ENCODE data around the gene C19orf47. TPM values are rescaled to one million over a fixed set of nuclear protein-coding genes. Genes with fewer than 3 reads are reported as not detected.
A peak's percentile ranks its signal among the peaks of the same experiment; 100 is the strongest.

C19orf47 gene
- total RNA-seq, 4 donors from 2014 or later: 4.7 to 27.0 (median 12.8) TPM

DNA sequence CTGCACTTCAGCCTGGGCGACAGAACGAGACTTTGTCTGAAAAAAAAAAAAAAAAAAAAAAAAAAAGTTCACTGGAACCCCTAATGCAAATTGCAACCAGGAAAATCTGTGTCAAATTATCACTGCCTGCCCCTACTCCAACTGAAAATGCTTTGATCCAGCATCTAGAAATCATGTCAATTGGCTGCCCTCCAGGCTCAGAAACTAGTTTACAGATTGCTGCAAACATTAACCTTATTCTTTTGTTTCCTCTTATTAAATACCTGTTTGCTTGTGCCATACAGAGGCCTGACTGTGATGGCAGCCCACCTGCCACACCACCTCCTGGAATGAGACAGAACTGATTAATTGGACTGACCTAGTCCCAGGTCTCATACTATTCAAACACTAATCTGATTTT lies 44.4 kb downstream of the C19orf47 start:
- TF ChIP-seq POLR2A (IDR thresholded peaks at IDR 0.05) (no peak), EP300 (IDR thresholded peaks at IDR 0.05) (no peak)
- TF ChIP-seq, protein P1, sequence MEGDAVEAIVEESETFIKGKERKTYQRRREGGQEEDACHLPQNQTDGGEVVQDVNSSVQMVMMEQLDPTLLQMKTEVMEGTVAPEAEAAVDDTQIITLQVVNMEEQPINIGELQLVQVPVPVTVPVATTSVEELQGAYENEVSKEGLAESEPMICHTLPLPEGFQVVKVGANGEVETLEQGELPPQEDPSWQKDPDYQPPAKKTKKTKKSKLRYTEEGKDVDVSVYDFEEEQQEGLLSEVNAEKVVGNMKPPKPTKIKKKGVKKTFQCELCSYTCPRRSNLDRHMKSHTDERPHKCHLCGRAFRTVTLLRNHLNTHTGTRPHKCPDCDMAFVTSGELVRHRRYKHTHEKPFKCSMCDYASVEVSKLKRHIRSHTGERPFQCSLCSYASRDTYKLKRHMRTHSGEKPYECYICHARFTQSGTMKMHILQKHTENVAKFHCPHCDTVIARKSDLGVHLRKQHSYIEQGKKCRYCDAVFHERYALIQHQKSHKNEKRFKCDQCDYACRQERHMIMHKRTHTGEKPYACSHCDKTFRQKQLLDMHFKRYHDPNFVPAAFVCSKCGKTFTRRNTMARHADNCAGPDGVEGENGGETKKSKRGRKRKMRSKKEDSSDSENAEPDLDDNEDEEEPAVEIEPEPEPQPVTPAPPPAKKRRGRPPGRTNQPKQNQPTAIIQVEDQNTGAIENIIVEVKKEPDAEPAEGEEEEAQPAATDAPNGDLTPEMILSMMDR (IDR thresholded peaks at IDR 0.05): no peak
- 49 to 62% methylated on average over 2 of the region's 2 CpGs for WGBS, 2 donors
- Histone ChIP-seq H3K4me3 (no peak overlapping the region), H3K27ac (no peak overlapping the region), H3K27me3 (no peaks in the 10 kb centered on the region), H3K36me3 (no peaks in the 10 kb centered on the region), H3K9me3 (no peaks in the 10 kb centered on the region), H3K4me1 (no peaks in the 10 kb centered on the region)
- no peak for DNase-seq (ENCODE audit: low spot score in 2 of 2)

DNA sequence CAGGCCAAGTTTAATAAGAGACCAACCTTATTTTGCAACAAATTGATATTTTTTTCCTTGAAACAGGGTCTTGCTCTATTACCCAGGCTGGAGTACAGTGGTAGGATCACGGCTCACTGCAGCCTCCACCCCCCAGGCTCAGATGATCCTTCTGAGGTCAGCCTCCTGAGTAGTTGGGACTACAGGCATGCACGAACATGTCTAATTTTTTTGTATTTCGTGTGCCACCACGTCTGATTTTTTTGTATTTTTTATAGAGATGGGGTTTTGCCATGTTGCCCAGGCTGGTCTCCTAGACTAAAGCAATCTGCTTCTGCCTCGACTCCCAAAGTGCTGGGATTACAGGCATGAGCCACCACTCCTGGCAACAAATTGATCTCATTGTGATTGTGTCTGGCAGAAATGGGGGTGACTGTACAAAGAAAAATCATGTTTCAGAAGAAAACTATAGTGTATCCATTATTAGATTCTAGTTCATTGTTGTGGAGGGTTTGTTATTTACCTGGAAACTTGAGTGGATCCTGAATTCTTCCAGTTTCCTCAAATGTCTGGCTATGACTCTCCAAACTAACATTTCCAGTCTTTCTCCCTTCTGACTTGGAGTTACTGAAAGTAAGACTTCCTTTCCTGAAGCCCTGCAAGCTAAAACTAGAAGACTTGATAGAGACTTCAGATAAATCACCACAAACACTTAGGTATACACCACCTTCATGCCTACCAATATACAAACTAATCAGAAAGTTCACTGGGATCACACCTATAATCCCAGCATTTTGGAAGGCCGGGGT lies 45.8 kb downstream of the C19orf47 start:
- no peak overlapping the region for H3K27ac ChIP-seq
- TF ChIP-seq POLR2A (IDR thresholded peaks at IDR 0.05) (no peak), EP300 (IDR thresholded peaks at IDR 0.05) (no peak)
- TF ChIP-seq, protein P1 (IDR thresholded peaks at IDR 0.05): no peak
- no peak overlapping the region for H3K4me3 ChIP-seq
- no peaks in the 10 kb centered on the region for H3K27me3 ChIP-seq
- H3K9me3 ChIP-seq: no peaks in the 10 kb centered on the region
- DNase-seq (ENCODE audit: low spot score in 2 of 2): no peak
- 87% methylated on average over 6 of the region's 6 CpGs for WGBS, 2 donors
- no peaks in the 10 kb centered on the region for H3K4me1 ChIP-seq
- no peaks in the 10 kb centered on the region for H3K36me3 ChIP-seq

DNA sequence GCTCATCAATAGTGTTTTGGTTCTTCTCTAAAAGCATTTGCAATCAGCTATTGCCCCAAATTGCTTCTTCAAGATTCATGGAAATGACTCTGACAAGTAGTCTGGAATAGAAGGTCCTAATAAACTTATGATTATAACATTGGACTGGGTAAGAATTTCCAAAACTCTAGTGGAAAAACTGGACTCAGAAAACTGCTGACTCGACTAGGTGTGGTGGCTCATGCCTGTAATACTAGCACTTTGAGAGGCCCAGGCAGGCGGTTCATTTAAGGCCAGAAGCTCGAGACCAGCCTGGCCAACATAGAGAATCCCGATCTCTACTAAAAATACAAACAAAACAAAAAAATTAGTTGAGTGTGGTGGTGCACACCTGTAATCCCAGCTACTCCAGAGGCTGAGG lies 47.5 kb downstream of the C19orf47 start:
- no peak overlapping the region for H3K4me3 ChIP-seq
- H3K4me1 ChIP-seq: no peaks in the 10 kb centered on the region
- no peak for TF ChIP-seq POLR2A (IDR thresholded peaks at IDR 0.05)
- TF ChIP-seq, protein P1 (IDR thresholded peaks at IDR 0.05): no peak
- TF ChIP-seq EP300 (IDR thresholded peaks at IDR 0.05): no peak

DNA sequence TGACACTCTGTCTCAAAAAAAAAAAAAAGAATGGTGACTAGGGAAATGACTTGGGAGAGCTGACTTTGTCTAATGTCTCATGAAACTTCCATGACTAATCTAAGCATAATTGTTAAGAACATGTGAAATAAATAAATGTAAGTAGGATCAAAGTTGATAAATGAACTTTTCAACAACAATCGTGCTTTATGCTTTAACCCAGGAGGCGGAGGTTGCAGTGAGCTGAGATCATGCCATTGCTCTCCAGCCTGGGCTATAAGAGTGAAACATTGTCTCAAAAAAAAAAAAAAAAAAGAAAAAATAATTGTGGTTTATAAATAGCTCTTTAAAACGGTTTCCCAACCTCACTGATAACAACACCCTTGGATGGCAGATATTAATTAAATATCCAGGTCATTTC lies 50.2 kb downstream of the C19orf47 start:
- Histone ChIP-seq H3K27me3 (no peaks in the 10 kb centered on the region), H3K4me1 (no peaks in the 10 kb centered on the region), H3K36me3 (no peaks in the 10 kb centered on the region), H3K4me3 (no peak overlapping the region), H3K9me3 (no peaks in the 10 kb centered on the region), H3K27ac (peak overlapping the region in 1 of 4 donors; percentile 13)
- WGBS, 2 donors: 21 to 31% methylated on average over 3 of the region's 3 CpGs
- no peak for DNase-seq (ENCODE audit: low spot score in 2 of 2)
- no peak for TF ChIP-seq POLR2A (IDR thresholded peaks at IDR 0.05)
- TF ChIP-seq, protein P1 (IDR thresholded peaks at IDR 0.05): no peak
- TF ChIP-seq EP300 (IDR thresholded peaks at IDR 0.05): no peak

More for the DNA sequence above, 47.5 kb downstream of the C19orf47 start:
- no peak for DNase-seq (ENCODE audit: low spot score in 2 of 2)
- H3K27ac ChIP-seq: no peak overlapping the region
- no peaks in the 10 kb centered on the region for H3K36me3 ChIP-seq
- WGBS, 2 donors: 89 to 93% methylated on average over 4 of the region's 4 CpGs
- H3K27me3 ChIP-seq: no peaks in the 10 kb centered on the region
- no peaks in the 10 kb centered on the region for H3K9me3 ChIP-seq

DNA sequence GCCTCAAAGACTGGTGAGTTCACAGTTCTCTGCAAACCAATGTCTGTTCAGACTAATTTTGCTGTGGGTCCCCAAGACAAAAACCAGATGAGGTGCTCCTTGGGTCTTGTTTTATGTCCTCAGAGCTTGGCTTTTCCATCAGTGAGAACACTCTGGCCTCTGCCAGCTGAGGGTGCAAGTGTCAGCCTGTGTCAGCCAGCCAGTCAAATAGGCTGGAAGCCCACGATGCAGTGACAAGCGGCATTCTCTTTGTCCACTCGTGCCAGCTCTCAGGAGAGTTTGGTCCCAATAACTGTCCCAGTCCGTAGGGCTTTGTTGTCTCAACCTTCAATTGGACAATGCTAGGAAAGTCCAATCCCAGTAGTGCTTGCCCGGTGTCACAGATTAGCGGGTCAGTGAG lies 53.6 kb downstream of the C19orf47 start:
- no peaks in the 10 kb centered on the region for H3K9me3 ChIP-seq
- no peaks in the 10 kb centered on the region for H3K36me3 ChIP-seq
- H3K4me1 ChIP-seq: no peaks in the 10 kb centered on the region
- TF ChIP-seq, protein P1 (IDR thresholded peaks at IDR 0.05): no peak
- no peak for TF ChIP-seq POLR2A (IDR thresholded peaks at IDR 0.05)
- TF ChIP-seq EP300 (IDR thresholded peaks at IDR 0.05): no peak
- no peaks in the 10 kb centered on the region for H3K27me3 ChIP-seq
- WGBS, 2 donors: 77 to 83% methylated on average over 6 of the region's 6 CpGs
- no peak overlapping the region for H3K27ac ChIP-seq
- no peak for DNase-seq (ENCODE audit: low spot score in 2 of 2)
- no peak overlapping the region for H3K4me3 ChIP-seq

Measured in tibial nerve (tissue), 4 donors.